Stomach (tissue), 4 donors: ENCODE results near the gene ZSCAN29.

Experiments used
- CTCF ChIP-seq, 7 experiments: fragments of 450-650 bp in 4 of 7; fragments of 200-600 bp in 3 of 7; sonication (generic) in 3 of 7; IDR thresholded peaks; one replicate each; pipeline ENCODE4 v1.5.1; 2016 to 2019; ENCODE audit warnings: antibody characterized with exemption in 7 of 7, control low read depth in 2 of 7, mild to moderate bottlenecking in 1 of 7
- EP300 ChIP-seq: sonication (generic); formaldehyde crosslinking; IDR thresholded peaks from one replicate; pipeline ENCODE4 v1.6.1; 2017; ENCODE audit warnings: antibody characterized with exemption

GRCh38 chr15:43410572-43411214, 39.9 kb upstream of the ZSCAN29 start:
- TF ChIP-seq CTCF (IDR thresholded peaks at IDR 0.05), result no peak
- no peak for TF ChIP-seq EP300
